ENCODE data around the gene ONECUT1.

The ONECUT1 gene

GRCh38 chr15:52780172-52780980 lies 9.8 kb downstream of the ONECUT1 start:
- peak; percentile 68 for DNase-seq

- DNase-seq, result no peak
Measured at GRCh38 chr15:52778457-52778856, 11.7 kb downstream of the ONECUT1 start.

GRCh38 chr15:52772766-52773165 lies 17.4 kb downstream of the ONECUT1 start:
- DNase-seq, result no peak

GRCh38 chr15:52765785-52766184 lies 24.4 kb downstream of the ONECUT1 start:
- no peak for DNase-seq

- no peak for DNase-seq
Measured at GRCh38 chr15:52764731-52765130, 25.4 kb downstream of the ONECUT1 start.

- DNase-seq, result no peak
Measured at GRCh38 chr15:52762621-52763020, 27.5 kb downstream of the ONECUT1 start.

- no peak for DNase-seq
Measured at GRCh38 chr15:52760562-52760961, 29.6 kb downstream of the ONECUT1 start.

- DNase-seq, result no peak
Measured at GRCh38 chr15:52759969-52760368, 30.2 kb downstream of the ONECUT1 start.

GRCh38 chr15:52757496-52757895 lies 32.6 kb downstream of the ONECUT1 start:
- no peak for DNase-seq

- no peak for DNase-seq
Measured at GRCh38 chr15:52751522-52751921, 38.6 kb downstream of the ONECUT1 start.

GRCh38 chr15:52749258-52749657 lies 40.9 kb downstream of the ONECUT1 start:
- no peak for DNase-seq

- no peak for DNase-seq
Measured at GRCh38 chr15:52746162-52746757, 43.9 kb downstream of the ONECUT1 start.

GRCh38 chr15:52745326-52746161 lies 44.6 kb downstream of the ONECUT1 start:
- no peak for DNase-seq

- no peak for DNase-seq
Measured at GRCh38 chr15:52738311-52738710, 51.8 kb downstream of the ONECUT1 start.

- DNase-seq, result no peak
Measured at GRCh38 chr15:52737720-52738119, 52.4 kb downstream of the ONECUT1 start.

- peak; percentile 48 for DNase-seq
Measured at GRCh38 chr15:52735231-52736089, 54.7 kb downstream of the ONECUT1 start.

GRCh38 chr15:52734329-52734728 lies 55.8 kb downstream of the ONECUT1 start:
- no peak for DNase-seq

- no peak for DNase-seq
Measured at GRCh38 chr15:52733696-52734255, 56.4 kb downstream of the ONECUT1 start.

GRCh38 chr15:52733088-52733487 lies 57.0 kb downstream of the ONECUT1 start:
- no peak for DNase-seq

- DNase-seq, result no peak
Measured at GRCh38 chr15:52732551-52732950, 57.6 kb downstream of the ONECUT1 start.

- no peak for DNase-seq
Measured at GRCh38 chr15:52731732-52732470, 58.2 kb downstream of the ONECUT1 start.

- no peak for DNase-seq
Measured at GRCh38 chr15:52731004-52731403, 59.1 kb downstream of the ONECUT1 start.
